PFSK-1 (cell line): ENCODE measurements around the gene PPP6R1.

Experiments
- POLR2AphosphoS5 ChIP-seq: IDR thresholded peaks from 2 replicates; pipeline ENCODE4 v1.6.1; 2012; ENCODE audit warnings: low read depth, mild to moderate bottlenecking, control low read depth, low read length, moderate library complexity
- REST ChIP-seq, 2 experiments: IDR thresholded peaks; 2 replicates each; pipeline versions ENCODE4 v1.6.1 to v1.8.0; 2011 to 2012; ENCODE audit warnings: low read depth in 2 of 2, low read length in 2 of 2, control low read depth in 1 of 2, inconsistent platforms in 1 of 2, mild to moderate bottlenecking in 1 of 2, moderate library complexity in 1 of 2; ENCODE audit not compliant: insufficient read depth in 1 of 2
- TAF1 ChIP-seq: IDR thresholded peaks from 2 replicates; pipeline ENCODE4 v1.6.1; 2012; ENCODE audit warnings: low read length, control low read depth, borderline replicate concordance; ENCODE audit not compliant: insufficient read depth

- TF ChIP-seq REST (IDR thresholded peaks at IDR 0.05; ENCODE audit: insufficient read depth in 1 of 2, low read depth in 2 of 2, low read length in 2 of 2) (no peak), TAF1 (no peak), POLR2AphosphoS5 (no peak)
These were observed 25.7 kb upstream of the PPP6R1 start for GRCh38 chr19:55284405-55285058.
